ENCODE measurements around the gene GATAD1.
A peak's percentile ranks its signal among the peaks of the same experiment; 100 is the strongest.
"Not testable (repeated sequence)": the region's sequence is repeated elsewhere in the genome, so short reads cannot be mapped to it uniquely, and the experiment has no call there.

The GATAD1 gene

GRCh38 chr7:92432299-92432946 is 14.9 kb upstream of the GATAD1 start:
- DNase-seq = no peak
- intact Hi-C loops (cut with DNase I) = no loop called here

DNA sequence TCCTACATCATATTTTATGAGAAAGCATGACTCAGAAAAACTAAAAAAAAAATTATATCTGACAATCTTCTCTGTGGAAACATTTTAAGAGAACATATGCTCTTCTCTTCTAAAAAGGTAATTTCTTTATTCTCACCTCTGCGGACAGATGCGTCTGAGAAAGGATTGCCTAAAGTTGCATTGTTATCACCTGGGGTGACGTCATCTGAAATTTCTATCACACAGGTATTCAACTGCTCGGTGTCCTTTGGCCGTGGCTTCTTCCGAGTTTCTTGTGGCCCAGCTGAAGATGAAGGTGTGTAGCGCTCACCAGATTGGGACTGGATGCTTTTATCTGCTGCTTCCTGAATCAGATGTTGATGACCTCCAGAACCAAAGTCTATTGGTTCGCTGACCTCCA is 14.3 kb upstream of the GATAD1 start:
- intact Hi-C loops (cut with DNase I) = no loop called here
- DNase-seq = no peak

GRCh38 chr7:92435542-92435941 is 11.7 kb upstream of the GATAD1 start:
- intact Hi-C loops (cut with DNase I) = no loop called here
- DNase-seq = no peak

DNA sequence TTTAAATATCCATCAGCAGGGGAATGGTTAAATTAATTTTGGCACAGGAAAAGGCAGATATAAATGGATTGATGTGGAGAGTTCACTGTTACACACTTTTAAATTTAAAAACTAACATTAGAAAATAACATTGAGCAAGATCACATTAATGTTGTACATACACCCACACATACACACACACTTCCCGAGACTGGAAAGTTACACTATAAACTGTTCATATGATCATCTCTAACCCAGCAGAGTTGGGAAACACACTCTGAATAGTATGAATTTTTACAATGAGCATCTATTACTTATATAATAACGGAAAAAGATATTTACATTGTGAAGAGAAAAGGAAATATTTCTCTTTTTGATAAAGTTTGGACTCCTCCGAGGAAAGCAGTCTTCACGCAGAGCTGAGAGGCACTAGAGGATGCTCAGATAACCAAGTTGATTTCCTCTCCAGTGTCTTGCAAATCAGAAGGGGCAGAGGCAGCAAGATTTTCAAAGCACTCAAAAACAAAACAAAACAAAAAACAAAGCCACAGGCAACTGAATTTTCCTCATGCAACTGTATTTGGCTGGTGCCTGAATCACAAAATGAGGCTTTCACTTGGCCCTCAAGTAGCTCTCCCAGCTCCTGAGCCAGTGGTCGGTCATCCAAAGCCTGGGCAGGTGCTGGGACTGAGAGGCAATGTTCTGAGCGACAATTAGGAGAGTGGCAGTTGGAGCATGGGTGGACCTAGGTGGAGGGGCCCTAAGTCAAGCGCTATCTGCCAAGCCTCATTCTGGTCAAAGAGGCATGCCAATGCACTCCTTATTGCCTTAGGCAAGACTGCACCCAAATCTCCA is 10.5 kb upstream of the GATAD1 start:
- no peak for DNase-seq
- intact Hi-C loops (cut with DNase I) = no loop called here

DNA sequence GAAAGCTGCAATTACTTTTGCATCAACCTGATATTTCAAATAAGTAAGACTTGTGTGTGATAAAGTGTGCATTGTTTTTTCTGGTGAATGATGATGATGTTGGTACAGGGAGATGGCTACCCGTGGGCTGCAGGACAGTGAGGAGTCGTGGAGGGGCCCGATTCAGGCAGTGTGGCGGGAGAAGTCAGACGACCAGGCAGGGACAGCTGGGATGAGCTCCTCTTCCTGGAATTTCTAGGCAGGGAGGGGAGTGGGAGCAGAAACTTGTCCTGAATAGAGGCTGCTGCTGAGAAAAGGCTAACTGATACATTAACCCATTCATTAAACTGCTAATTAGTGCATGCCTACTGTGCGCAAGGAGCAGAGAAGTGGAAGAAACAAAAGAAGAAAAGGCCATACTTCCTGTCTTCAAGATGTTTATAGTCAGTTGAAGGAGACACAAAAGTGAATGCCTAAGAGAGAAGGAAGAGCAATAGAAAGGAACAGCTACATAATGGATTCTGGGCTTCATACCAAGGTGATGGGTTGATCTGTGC is 9.3 kb upstream of the GATAD1 start:
- intact Hi-C loops (cut with DNase I) = no loop called here
- no peak for DNase-seq

DNA sequence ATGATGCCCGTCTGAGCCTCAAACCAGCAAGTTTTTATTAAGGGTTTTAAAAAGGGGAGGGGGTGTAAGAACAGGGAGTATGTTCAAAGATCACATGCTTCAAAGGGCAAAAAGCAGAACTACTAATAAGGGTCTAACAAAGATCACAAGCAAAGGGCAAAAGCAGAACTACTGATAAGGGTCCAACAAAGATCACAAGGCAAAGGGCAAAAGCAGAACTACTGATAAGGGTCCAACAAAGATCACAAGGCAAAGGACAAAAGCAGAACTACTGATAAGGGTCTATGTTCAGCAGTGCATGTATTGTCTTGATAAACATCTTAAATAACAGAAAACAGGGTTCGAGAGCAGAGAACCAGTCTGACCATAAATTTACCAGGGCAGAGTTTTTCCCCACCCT is 4.6 kb upstream of the GATAD1 start:
- DNase-seq; intact Hi-C loops (cut with DNase I): not testable (repeated sequence)

DNA sequence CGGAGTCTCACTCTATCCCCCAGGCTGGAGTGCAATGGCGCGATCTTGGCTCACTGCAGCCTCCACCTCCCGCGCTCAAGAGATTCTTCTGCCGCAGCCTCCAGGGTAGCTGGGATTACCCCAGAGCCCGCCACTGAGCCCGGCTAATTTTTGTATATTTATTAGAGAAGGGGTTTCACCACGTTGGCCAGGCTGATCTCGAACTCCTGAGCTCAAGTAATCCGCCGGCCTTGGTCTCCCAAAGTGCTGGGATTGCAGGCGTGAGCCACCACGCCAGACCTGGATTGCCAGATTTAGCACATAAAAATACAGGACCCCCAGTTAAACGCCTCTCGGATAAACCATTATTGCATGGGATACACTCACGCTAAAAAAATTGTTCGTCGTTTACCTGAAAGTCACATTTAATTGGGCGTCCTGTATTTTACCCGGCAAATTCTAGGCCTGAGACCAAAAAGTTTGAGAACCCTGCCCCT is 375 bp upstream of the GATAD1 start:
- DNase-seq = peak in 15 of 42 donors; percentile 5 to 46 (median 17)
- intact Hi-C loops (cut with DNase I) = loop anchor here (5.0 kb wide), 2 partner anchors 270 to 565 kb away; partner anchors contain the start of genes LRRD1 and MTERF1

DNA sequence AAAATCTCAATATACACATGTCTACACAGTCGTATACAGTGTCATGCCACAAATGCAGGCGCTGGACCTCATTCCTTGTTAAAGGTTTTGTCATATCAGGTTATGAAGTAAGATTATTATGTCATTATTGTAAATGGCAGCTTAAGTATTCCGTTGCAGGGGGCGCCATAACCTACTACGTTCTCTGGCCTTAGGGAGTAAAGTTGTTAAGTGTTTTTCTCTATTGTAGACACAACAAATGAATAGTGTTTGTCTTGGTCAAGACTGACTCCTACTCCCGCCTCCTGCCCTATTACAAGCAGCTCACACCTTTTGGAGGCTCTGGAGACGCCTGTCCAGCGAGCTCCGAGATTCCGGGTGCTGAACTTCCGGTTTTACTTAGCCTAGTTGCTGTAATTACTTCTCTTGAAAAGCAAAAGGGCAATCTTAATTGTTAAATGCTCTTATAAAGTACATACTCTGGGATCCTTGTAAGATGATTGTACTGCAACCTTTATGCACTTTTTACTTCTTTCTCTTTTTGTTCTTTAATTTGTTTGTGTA is 994 bp downstream of the GATAD1 start:
- intact Hi-C loops (cut with DNase I) = loop anchor here (5.0 kb wide), 2 partner anchors 271 to 566 kb away; partner anchors contain the start of genes LRRD1 and MTERF1
- peak in 41 of 42 donors; percentile 17 to 81 (median 53) for DNase-seq

- DNase-seq = no peak
- intact Hi-C loops (cut with DNase I) = no loop called here
Observed at GRCh38 chr7:92451645-92452044, 4.4 kb downstream of the GATAD1 start.

GRCh38 chr7:92456236-92456635 is 9.0 kb downstream of the GATAD1 start:
- intact Hi-C loops (cut with DNase I) = no loop called here
- DNase-seq = no peak

DNA sequence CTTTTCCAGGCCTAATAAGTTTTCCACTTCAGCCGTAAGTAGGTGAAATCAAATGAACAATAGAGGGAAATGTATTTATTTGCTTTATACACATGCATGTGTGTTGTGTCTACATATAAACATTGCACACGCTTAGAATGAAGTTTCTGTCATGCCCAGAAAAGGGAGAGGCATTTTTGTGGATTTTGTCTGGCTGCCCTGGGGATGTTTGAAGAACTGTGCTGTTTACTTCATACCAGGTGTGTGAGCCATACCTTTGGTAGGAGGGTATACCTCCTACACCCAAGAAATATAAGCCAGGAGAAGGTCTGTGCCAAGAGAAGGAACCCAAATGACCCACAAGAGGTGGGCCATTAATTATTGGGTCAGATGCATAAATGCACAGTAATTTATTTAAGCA is 12.8 kb downstream of the GATAD1 start:
- intact Hi-C loops (cut with DNase I) = no loop called here
- DNase-seq = no peak

DNA sequence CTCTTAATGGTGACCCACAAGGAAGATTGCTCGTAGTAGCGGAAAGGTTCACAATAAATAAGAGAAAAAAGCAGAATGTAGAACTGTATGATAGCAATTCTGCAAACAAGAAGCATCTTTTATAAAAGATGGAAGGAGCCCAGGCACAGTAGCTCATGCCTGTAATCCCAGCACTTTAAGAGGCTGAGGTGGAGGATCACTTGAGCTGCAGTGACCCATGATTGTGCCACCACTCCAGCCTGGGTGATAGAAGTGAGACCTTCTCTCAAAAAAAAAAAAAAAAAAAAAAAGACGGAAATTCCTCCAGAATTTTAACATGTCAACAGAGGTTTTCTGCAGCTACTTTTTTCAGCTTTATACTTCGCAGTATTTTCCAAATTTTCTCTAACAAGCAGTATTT is 13.2 kb downstream of the GATAD1 start:
- intact Hi-C loops (cut with DNase I) = no loop called here
- DNase-seq = no peak

DNA sequence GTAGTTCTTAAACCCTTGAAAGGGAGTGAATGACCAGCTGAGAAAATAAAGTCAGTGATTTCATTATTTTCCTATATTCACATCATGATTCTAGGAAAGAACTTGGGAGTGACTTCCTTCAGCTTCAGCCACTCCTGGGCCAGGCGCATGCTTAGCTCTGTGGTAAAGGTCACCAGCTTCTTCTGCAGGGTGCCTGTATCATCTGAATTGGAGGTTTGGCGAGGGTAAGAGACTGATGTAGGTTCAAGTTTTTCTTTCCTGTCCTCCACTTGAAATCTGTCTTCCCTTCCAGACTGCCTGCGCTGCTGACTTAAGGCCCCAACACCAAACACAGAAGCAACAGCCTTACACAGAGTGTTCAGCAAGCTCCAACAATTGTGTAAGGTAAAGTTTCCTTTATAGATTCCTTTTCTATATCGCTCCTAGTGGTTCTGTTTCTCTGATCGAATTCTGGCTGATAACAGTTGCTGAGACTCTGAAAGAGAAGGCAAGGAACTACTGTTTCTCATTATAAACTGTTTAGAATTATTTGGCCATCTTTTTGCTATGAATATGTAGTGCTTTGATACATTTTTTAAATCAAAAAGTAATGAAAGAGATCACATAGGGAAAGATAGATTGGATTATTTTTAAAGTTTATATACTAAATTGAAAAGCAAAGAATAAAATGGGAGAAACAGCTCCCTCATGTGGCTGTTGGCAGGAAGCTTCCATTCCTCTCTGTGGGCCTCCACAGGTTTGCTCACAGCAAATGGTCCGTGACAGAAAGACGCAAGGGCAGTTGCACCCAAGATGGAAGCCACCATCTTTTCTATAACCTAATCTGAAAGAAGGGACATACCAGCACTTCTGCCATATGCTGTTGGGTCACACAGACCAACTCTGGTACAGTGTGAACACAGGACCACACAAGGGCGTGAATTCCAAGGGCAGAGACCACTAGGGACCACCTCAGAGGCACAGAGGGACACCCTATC is 14.0 kb downstream of the GATAD1 start:
- intact Hi-C loops (cut with DNase I) = no loop called here
- DNase-seq = peak in 27 of 42 donors; percentile 3 to 59 (median 29)

- intact Hi-C loops (cut with DNase I) = no loop called here
- no peak for DNase-seq
Observed at GRCh38 chr7:92462560-92462959, 15.3 kb downstream of the GATAD1 start.

DNA sequence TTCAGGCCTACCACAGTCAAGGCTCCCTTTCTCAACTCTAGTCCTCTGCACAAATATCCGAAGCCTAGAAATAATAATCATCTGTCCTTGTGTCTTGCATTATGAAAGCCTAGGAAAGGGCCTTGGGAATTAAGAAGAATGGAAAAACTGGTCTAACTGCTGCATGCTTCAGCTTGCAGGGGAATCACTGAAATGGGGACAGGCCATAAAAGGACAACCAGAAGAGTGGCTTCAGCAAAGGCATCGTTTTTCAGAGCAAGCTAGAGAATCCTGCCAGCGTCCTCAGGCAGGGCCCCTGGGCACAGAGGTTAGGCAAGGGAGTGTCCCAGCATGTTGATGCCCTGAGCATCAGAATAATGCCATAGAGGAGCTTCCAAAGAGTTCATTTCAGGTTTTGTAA is 17.2 kb downstream of the GATAD1 start:
- intact Hi-C loops (cut with DNase I) = no loop called here
- no peak for DNase-seq

GRCh38 chr7:92466682-92467081 is 19.4 kb downstream of the GATAD1 start:
- intact Hi-C loops (cut with DNase I) = no loop called here
- no peak for DNase-seq

GRCh38 chr7:92468589-92468988 is 21.3 kb downstream of the GATAD1 start:
- intact Hi-C loops (cut with DNase I); DNase-seq: not testable (repeated sequence)

DNA sequence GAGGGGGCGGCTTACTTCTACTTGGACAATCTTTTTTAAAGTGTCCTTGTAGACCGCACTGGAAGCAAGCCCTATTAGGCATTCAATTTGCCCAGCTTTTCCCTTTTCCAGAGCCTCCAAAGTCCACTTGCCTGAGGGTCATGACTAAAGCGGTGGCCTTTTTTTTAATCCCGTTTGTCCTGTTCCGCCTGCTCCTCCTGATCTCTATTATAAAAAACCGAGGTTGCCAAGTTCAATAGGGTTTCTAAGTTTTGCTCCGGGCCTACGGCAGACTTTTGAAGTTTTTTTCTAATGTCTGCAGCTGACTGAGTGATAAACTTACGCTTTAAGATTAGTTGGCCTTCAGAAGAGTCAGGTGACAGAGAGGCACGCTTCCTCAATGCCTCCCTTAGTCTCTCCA is 26.7 kb downstream of the GATAD1 start:
- intact Hi-C loops (cut with DNase I); DNase-seq: not testable (repeated sequence)

Data from head of caudate nucleus (tissue), 42 donors.